Gastrocnemius medialis (tissue), 4 donors: ENCODE measurements around the gene DCP1A.

ENCODE experiments used
- POLR2A ChIP-seq, 2 donors: fragments of 450-650 bp; IDR thresholded peaks; one replicate each; pipeline ENCODE4 v1.6.1; 2017; ENCODE audit warnings: antibody characterized with exemption in 2 of 2, mild to moderate bottlenecking in 2 of 2, moderate library complexity in 2 of 2
- TF ChIP-seq, protein P1 (sequence below), 5 experiments: fragments of 450-650 bp in 3 of 5; fragments of 200-600 bp in 2 of 5; sonication (generic) in 2 of 5; IDR thresholded peaks in 4 of 5; conservative IDR thresholded peaks in 1 of 5; 1 replicate in 4 of 5; 2 replicates in 1 of 5; pipeline ENCODE4 v1.5.1; 2016 to 2019; ENCODE audit warnings: antibody characterized with exemption in 5 of 5, mild to moderate bottlenecking in 3 of 5, moderate library complexity in 3 of 5

DNA sequence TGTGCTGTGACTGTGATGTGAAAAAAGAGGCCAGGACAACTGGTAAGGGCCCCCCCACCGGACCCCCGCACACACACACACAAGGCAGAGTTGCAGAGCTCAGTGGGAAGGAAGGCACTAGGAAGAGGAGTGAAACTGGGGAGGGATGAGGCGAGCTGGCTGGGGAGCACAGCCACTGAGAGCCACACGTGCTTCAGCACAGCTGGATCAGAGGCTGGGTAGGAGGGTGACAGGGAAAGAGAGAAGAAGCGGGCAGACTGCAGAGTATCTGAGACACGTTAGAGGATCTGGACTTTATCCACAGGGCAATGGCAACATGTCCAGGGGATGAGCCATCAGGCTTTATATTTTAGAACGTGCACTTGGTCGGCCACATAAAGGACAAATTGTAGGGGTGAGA is 53.5 kb downstream of the DCP1A start:
- TF ChIP-seq, protein P1, sequence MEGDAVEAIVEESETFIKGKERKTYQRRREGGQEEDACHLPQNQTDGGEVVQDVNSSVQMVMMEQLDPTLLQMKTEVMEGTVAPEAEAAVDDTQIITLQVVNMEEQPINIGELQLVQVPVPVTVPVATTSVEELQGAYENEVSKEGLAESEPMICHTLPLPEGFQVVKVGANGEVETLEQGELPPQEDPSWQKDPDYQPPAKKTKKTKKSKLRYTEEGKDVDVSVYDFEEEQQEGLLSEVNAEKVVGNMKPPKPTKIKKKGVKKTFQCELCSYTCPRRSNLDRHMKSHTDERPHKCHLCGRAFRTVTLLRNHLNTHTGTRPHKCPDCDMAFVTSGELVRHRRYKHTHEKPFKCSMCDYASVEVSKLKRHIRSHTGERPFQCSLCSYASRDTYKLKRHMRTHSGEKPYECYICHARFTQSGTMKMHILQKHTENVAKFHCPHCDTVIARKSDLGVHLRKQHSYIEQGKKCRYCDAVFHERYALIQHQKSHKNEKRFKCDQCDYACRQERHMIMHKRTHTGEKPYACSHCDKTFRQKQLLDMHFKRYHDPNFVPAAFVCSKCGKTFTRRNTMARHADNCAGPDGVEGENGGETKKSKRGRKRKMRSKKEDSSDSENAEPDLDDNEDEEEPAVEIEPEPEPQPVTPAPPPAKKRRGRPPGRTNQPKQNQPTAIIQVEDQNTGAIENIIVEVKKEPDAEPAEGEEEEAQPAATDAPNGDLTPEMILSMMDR (IDR thresholded peaks at IDR 0.05 in 4 of 5, conservative IDR thresholded peaks at IDR 0.05 in 1 of 5): no peak
- TF ChIP-seq POLR2A (IDR thresholded peaks at IDR 0.05): no peak
